ENCODE measurements around the gene GPRIN3. TPM values are rescaled to one million over a fixed set of nuclear protein-coding genes. Genes with fewer than 3 reads are reported as not detected.

Gene GPRIN3
- total and polyA plus RNA-seq, 7 donors = 1.6 to 4.6 (median 1.8) TPM

DNA sequence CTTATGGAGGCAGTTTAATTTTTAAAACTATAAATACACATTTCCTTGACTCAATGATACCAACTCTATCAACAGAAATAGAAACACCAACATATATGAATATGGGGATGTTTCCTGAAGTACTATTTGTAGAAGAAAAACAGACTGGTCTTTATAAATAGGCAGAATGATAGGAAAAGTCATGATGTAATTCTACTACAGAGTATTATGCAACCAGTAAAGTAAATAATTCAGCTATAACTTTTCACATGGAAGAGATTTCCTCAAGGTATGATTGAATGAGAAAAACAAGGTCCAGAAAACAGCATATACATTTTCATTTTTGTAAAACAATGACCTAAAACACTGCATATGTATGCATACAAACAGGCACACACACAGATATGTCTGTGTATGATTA lies 56.2 kb downstream of the GPRIN3 start:
- TF ChIP-seq POLR2A (IDR thresholded peaks at IDR 0.05) = no peak
- TF ChIP-seq EP300 (IDR thresholded peaks at IDR 0.05) = no peak
- TF ChIP-seq CTCF (IDR thresholded peaks at IDR 0.05) = no peak
- no peak for TF ChIP-seq POLR2AphosphoS5 (IDR thresholded peaks at IDR 0.05)
- H3K27ac ChIP-seq = no peak overlapping the region
- intact Hi-C loops (cut with DNase I) = no loop called here
- DNase-seq = no peak
- H3K4me3 ChIP-seq = no peak overlapping the region
- H3K4me1 ChIP-seq = no peaks in the 10 kb centered on the region
- no peaks in the 10 kb centered on the region for H3K36me3 ChIP-seq
- no peaks in the 10 kb centered on the region for H3K9me3 ChIP-seq
- no peaks in the 10 kb centered on the region for H3K27me3 ChIP-seq

- 96% methylated on average over 13 of the region's 13 CpGs for WGBS, 2 donors
- H3K27ac ChIP-seq = no peak overlapping the region
- intact Hi-C loops (cut with DNase I) = no loop called here
- no peak overlapping the region for H3K4me3 ChIP-seq
- H3K27me3 ChIP-seq = no peaks in the 10 kb centered on the region
- DNase-seq = no peak
- TF ChIP-seq CTCF (IDR thresholded peaks at IDR 0.05) (no peak), EP300 (IDR thresholded peaks at IDR 0.05) (no peak), POLR2A (IDR thresholded peaks at IDR 0.05) (no peak), POLR2AphosphoS5 (IDR thresholded peaks at IDR 0.05) (no peak)
- H3K36me3 ChIP-seq = no peaks in the 10 kb centered on the region
- no peaks in the 10 kb centered on the region for H3K9me3 ChIP-seq
- no peaks in the 10 kb centered on the region for H3K4me1 ChIP-seq
These were observed 57.8 kb downstream of the GPRIN3 start for GRCh38 chr4:89249716-89250361.

GRCh38 chr4:89249313-89249712 lies 58.3 kb downstream of the GPRIN3 start:
- Histone ChIP-seq H3K27me3 (no peaks in the 10 kb centered on the region), H3K36me3 (no peaks in the 10 kb centered on the region), H3K27ac (no peak overlapping the region), H3K4me3 (no peak overlapping the region), H3K4me1 (no peaks in the 10 kb centered on the region), H3K9me3 (no peaks in the 10 kb centered on the region)
- intact Hi-C loops (cut with DNase I) = no loop called here
- TF ChIP-seq POLR2A (IDR thresholded peaks at IDR 0.05) (no peak), POLR2AphosphoS5 (IDR thresholded peaks at IDR 0.05) (no peak), CTCF (IDR thresholded peaks at IDR 0.05) (no peak), EP300 (IDR thresholded peaks at IDR 0.05) (no peak)
- DNase-seq = no peak
- WGBS, 2 donors = 93 to 95% methylated on average over 2 of the region's 2 CpGs

- Histone ChIP-seq H3K27me3 (no peaks in the 10 kb centered on the region), H3K9me3 (no peaks in the 10 kb centered on the region), H3K27ac (no peak overlapping the region), H3K4me3 (no peak overlapping the region), H3K36me3 (no peaks in the 10 kb centered on the region), H3K4me1 (no peaks in the 10 kb centered on the region)
- DNase-seq = no peak
- TF ChIP-seq POLR2A (IDR thresholded peaks at IDR 0.05) = no peak
- no peak for TF ChIP-seq POLR2AphosphoS5 (IDR thresholded peaks at IDR 0.05)
- TF ChIP-seq EP300 (IDR thresholded peaks at IDR 0.05) = no peak
- TF ChIP-seq CTCF (IDR thresholded peaks at IDR 0.05) = no peak
- intact Hi-C loops (cut with DNase I) = no loop called here
- WGBS, 2 donors = 93 to 95% methylated on average over 11 of the region's 11 CpGs
These were observed 58.7 kb downstream of the GPRIN3 start for GRCh38 chr4:89248879-89249281.

GRCh38 chr4:89247951-89248350 lies 59.6 kb downstream of the GPRIN3 start:
- intact Hi-C loops (cut with DNase I) = no loop called here
- 97% methylated on average over 13 of the region's 13 CpGs for WGBS, 2 donors
- TF ChIP-seq POLR2AphosphoS5 (IDR thresholded peaks at IDR 0.05) (no peak), CTCF (IDR thresholded peaks at IDR 0.05) (no peak), POLR2A (IDR thresholded peaks at IDR 0.05) (no peak), EP300 (IDR thresholded peaks at IDR 0.05) (no peak)
- Histone ChIP-seq H3K36me3 (no peaks in the 10 kb centered on the region), H3K27ac (no peak overlapping the region), H3K4me3 (no peak overlapping the region), H3K4me1 (no peaks in the 10 kb centered on the region), H3K27me3 (no peaks in the 10 kb centered on the region), H3K9me3 (no peaks in the 10 kb centered on the region)
- DNase-seq = no peak
